ENCODE data around the gene STT3B.

DNA sequence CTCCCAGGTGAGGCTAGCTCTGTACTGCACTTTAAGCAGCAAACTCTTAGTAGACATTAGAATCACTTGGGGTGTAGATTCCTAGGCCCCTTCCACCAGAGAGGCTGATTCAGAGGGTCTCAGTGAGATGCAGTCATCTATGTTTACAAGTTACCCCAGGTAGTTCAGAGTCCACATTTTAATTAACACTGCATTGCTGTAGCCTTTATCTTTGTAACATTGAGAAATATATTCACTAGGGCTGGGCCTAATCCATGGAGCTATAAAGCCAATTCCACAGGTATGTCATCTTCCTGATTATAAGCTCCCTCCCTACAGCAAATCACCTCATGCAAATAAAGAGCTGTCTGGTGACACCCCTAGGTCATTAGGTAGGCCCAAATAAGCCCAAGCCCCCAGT lies 39.6 kb upstream of the STT3B start:
- TF ChIP-seq, protein P1, sequence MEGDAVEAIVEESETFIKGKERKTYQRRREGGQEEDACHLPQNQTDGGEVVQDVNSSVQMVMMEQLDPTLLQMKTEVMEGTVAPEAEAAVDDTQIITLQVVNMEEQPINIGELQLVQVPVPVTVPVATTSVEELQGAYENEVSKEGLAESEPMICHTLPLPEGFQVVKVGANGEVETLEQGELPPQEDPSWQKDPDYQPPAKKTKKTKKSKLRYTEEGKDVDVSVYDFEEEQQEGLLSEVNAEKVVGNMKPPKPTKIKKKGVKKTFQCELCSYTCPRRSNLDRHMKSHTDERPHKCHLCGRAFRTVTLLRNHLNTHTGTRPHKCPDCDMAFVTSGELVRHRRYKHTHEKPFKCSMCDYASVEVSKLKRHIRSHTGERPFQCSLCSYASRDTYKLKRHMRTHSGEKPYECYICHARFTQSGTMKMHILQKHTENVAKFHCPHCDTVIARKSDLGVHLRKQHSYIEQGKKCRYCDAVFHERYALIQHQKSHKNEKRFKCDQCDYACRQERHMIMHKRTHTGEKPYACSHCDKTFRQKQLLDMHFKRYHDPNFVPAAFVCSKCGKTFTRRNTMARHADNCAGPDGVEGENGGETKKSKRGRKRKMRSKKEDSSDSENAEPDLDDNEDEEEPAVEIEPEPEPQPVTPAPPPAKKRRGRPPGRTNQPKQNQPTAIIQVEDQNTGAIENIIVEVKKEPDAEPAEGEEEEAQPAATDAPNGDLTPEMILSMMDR (IDR thresholded peaks at IDR 0.05): no peak
- no peak for TF ChIP-seq ZFX (IDR thresholded peaks at IDR 0.05; ENCODE audit: borderline replicate concordance)

Data from 22Rv1 (cell line).